ENCODE data around the gene SOAT2. TPM values are rescaled to one million over a fixed set of nuclear protein-coding genes. Genes with fewer than 3 reads are reported as not detected.

The SOAT2 gene
- total RNA-seq, 2 donors from 2014 or later = not detected

DNA sequence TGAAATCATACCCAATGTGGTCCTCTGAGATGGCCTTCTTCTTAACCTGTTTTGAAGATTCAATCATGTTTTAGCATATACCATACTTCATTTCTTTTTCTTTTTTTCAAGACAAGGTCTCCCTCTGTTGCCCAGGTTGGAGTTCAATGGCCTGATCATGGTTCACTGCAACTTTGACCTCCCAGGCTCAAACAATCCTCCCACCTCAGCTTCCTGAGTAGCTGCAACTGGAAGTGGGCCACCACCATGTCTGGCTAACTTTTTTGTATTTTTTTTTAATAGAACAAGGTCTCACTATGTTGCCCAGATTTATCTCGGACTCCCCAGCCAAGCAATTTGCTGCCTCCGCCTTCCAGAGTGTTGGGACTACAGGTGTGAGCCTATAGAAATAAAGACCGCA lies 30.4 kb downstream of the SOAT2 start:
- Histone ChIP-seq H3K36me3 (no peaks in the 10 kb centered on the region), H3K9me3 (peaks cover 0 to 16% of the 10 kb centered on the region in 2 donors), H3K27ac (no peak overlapping the region), H3K4me1 (no peaks in the 10 kb centered on the region), H3K4me3 (no peak overlapping the region), H3K27me3 (no peaks in the 10 kb centered on the region)
- TF ChIP-seq, protein P1, sequence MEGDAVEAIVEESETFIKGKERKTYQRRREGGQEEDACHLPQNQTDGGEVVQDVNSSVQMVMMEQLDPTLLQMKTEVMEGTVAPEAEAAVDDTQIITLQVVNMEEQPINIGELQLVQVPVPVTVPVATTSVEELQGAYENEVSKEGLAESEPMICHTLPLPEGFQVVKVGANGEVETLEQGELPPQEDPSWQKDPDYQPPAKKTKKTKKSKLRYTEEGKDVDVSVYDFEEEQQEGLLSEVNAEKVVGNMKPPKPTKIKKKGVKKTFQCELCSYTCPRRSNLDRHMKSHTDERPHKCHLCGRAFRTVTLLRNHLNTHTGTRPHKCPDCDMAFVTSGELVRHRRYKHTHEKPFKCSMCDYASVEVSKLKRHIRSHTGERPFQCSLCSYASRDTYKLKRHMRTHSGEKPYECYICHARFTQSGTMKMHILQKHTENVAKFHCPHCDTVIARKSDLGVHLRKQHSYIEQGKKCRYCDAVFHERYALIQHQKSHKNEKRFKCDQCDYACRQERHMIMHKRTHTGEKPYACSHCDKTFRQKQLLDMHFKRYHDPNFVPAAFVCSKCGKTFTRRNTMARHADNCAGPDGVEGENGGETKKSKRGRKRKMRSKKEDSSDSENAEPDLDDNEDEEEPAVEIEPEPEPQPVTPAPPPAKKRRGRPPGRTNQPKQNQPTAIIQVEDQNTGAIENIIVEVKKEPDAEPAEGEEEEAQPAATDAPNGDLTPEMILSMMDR (IDR thresholded peaks at IDR 0.05) = no peak
- DNase-seq (ENCODE audit: low spot score) = no peak

DNA sequence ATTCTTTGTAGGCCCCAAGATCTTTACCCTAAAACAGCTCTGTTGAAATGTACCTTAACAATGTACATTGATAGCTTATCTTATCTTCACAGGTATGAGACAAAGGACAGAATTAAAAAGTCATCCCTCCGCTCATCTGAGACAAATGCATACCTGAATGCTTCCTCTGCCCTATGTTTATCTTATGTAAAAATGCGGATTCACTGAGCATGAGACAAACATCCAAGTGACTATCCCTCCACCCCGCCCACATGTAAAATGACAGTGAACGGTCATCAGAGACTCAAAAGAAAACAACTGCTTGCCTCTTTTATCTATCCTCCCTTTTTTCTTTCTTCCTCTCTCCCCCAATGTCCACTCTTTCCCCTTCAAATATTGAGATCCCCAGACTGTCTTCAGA lies 40.1 kb downstream of the SOAT2 start:
- H3K27me3 ChIP-seq = no peaks in the 10 kb centered on the region
- no peaks in the 10 kb centered on the region for H3K9me3 ChIP-seq
- H3K27ac ChIP-seq = no peak overlapping the region
- no peaks in the 10 kb centered on the region for H3K36me3 ChIP-seq
- no peak for DNase-seq (ENCODE audit: low spot score)
- H3K4me1 ChIP-seq = no peaks in the 10 kb centered on the region
- no peak overlapping the region for H3K4me3 ChIP-seq
- TF ChIP-seq, protein P1 (IDR thresholded peaks at IDR 0.05) = no peak

DNA sequence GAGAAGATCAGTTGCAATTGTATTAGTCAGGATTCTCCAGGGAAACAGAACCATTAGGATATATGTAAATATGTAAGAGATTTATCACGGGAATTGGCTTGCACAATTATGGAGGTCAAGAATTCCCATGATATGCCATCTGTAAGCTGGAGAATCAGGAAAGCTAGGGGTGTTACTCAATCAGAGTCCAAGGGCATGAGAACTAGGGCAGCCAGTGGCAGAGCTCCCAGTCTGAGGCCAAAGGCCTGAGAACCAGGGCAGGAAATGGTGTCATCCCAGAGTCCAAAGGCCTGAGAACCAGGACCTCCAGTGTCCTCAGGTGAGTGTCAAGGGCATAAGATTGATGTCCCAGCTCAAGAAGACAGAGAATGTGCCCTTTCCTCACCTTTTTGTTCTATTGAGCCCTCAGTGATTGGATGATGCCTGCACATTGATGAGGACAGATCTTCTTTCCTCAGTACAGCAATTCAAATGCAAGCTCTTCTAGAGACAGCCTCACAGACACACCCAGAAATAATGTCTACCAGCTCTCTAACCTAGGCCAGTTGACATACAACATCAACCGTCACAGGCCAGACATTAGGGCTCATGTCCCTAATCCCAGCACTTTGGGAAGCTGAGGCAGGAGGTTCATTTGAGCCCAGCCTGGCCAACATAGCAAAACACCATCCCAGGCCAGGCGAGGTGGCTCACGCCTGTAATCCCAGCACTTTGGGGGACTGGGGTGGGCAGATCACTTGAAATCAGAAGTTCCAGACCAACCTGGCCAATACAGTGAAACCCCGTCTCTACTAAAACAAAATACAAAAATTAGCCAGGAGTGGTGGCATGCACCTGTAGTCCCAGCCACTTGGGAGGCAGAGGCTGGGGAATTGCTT lies 42.3 kb downstream of the SOAT2 start:
- Histone ChIP-seq H3K27ac (no peak overlapping the region), H3K36me3 (no peaks in the 10 kb centered on the region), H3K27me3 (no peaks in the 10 kb centered on the region), H3K4me1 (no peaks in the 10 kb centered on the region), H3K9me3 (no peaks in the 10 kb centered on the region), H3K4me3 (no peak overlapping the region)
- TF ChIP-seq, protein P1 (IDR thresholded peaks at IDR 0.05) = no peak
- DNase-seq (ENCODE audit: low spot score) = no peak

DNA sequence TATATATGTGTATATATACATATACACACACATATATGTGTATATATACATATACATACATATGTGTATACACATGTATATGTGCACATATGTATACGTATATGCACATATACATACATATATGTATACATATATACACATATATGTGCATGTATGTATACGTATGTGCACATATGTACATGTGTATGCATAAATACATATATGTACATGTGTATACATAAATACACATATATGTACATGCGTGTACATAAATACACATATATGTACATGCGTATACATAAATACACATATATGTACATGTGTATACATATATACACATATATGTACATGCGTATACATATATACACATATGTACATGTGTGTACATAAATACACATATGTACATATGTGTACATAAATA lies 43.9 kb downstream of the SOAT2 start:
- no peaks in the 10 kb centered on the region for H3K4me1 ChIP-seq
- no peak overlapping the region for H3K4me3 ChIP-seq
- DNase-seq (ENCODE audit: low spot score) = no peak
- H3K27me3 ChIP-seq = no peaks in the 10 kb centered on the region
- no peak overlapping the region for H3K27ac ChIP-seq
- TF ChIP-seq, protein P1 (IDR thresholded peaks at IDR 0.05) = no peak
- H3K36me3 ChIP-seq = no peaks in the 10 kb centered on the region
- H3K9me3 ChIP-seq = no peaks in the 10 kb centered on the region

DNA sequence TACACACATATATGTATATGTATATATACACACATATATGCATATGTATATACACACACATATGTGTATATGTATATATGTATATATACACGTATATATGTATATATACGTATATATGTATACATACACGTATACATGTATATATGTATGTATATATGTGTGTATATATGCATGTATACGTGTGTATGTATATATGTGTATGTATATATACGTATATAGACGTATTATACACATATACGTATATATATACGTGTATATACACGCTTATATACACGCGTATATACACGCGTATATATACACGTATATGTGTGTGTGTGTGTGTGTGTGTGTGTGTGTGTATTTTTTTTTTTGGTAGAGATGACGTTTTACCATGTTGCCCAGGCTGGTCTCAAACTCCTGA lies 44.4 kb downstream of the SOAT2 start:
- Histone ChIP-seq H3K27me3 (no peaks in the 10 kb centered on the region), H3K27ac (no peak overlapping the region), H3K4me1 (no peaks in the 10 kb centered on the region), H3K4me3 (no peak overlapping the region), H3K9me3 (no peaks in the 10 kb centered on the region), H3K36me3 (no peaks in the 10 kb centered on the region)
- TF ChIP-seq, protein P1 (IDR thresholded peaks at IDR 0.05) = no peak
- no peak for DNase-seq (ENCODE audit: low spot score)

DNA sequence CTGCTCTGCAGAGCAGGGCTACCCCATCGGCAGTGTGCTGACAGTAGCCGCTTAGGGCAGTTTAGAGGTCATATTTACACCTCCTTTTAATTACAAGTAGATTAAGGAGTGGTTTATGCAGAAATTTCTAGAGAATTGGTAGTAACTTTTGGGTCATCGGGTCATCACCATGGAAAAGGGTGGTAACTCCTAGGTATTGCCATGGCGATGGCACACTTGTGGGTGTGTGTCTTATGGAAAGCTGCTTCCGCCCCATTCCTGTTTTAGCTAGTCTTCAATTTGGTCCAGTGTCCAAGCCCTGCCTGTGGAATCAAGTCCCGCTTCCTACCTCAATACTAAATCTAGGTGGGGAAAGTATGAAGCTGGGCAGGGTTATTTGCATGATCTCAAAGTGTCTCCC lies 47.8 kb downstream of the SOAT2 start:
- H3K9me3 ChIP-seq = no peaks in the 10 kb centered on the region
- H3K27ac ChIP-seq = no peak overlapping the region
- no peaks in the 10 kb centered on the region for H3K27me3 ChIP-seq
- no peak overlapping the region for H3K4me3 ChIP-seq
- H3K4me1 ChIP-seq = no peaks in the 10 kb centered on the region
- DNase-seq (ENCODE audit: low spot score) = no peak
- TF ChIP-seq, protein P1 (IDR thresholded peaks at IDR 0.05) = no peak
- no peaks in the 10 kb centered on the region for H3K36me3 ChIP-seq

Measured in right atrium auricular region (tissue), 2 donors.